B cell (primary cell): ENCODE measurements around the gene TOGARAM2. TPM values are rescaled to one million over a fixed set of nuclear protein-coding genes. Genes with fewer than 3 reads are reported as not detected.

Experiments
- ATAC-seq: fragments of 200-7000 bp; cut with Tn5 transposase; one replicate; pipeline ENCODE4 v1.10.0; 2021; ENCODE audit warnings: low read depth, mild to moderate bottlenecking, moderate number of reproducible peaks, moderate library complexity
- CTCF ChIA-PET: fragments of 350-600 bp; sonication (Branson Sonifier 250); formaldehyde crosslinking; loops from one replicate; lab custom pipeline; 2021; ENCODE audit warnings: antibody characterized with exemption, inconsistent platforms; lab: Charles Lee
- POLR2A ChIA-PET: fragments of 350-600 bp; sonication (Branson Sonifier 250); formaldehyde crosslinking; loops from one replicate; lab custom pipeline; 2021; ENCODE audit warnings: antibody characterized with exemption; lab: Charles Lee
- DNase-seq: peaks from one replicate; pipeline ENCODE4 v3.0.0; 2013
- H2AFZ ChIP-seq: 2 replicates; pipeline ENCODE4 v1.6.1; 2012; ENCODE audit warnings: mild to moderate bottlenecking, low read depth, low read length; ENCODE audit not compliant: insufficient read depth, poor library complexity, severe bottlenecking
- H3K27ac ChIP-seq, 2 donors: 1 replicate in 1 of 2; 2 replicates in 1 of 2; pipeline ENCODE4 v1.5.1; 2012 to 2013; ENCODE audit warnings: low read length in 2 of 2, mild to moderate bottlenecking in 2 of 2, moderate library complexity in 1 of 2
- H3K27me3 ChIP-seq, 4 experiments: fragments of 200-600 bp in 1 of 4; sonication (generic) in 1 of 4; replicated peaks in 1 of 4; 1 replicate in 2 of 4; 2 replicates in 2 of 4; pipeline versions ENCODE4 v1.6.1 to v1.7.0; 2013 to 2016; ENCODE audit warnings: low read length in 3 of 4, mild to moderate bottlenecking in 2 of 4, mixed read lengths in 1 of 4, moderate library complexity in 1 of 4; ENCODE audit not compliant: insufficient read depth in 4 of 4, control insufficient read depth in 3 of 4; ENCODE audit errors: control extremely low read depth in 1 of 4
- H3K36me3 ChIP-seq, 2 experiments: replicated peaks in 1 of 2; 1 replicate in 1 of 2; 2 replicates in 1 of 2; pipeline versions ENCODE4 v1.6.1 to v1.7.1; 2013; ENCODE audit warnings: low read length in 1 of 2; ENCODE audit not compliant: insufficient read depth in 2 of 2, control insufficient read depth in 1 of 2; ENCODE audit errors: control extremely low read depth in 1 of 2, extremely low read depth in 1 of 2
- H3K4me1 ChIP-seq, 2 donors: fragments of 200-600 bp in 1 of 2; sonication (generic) in 1 of 2; 1 replicate in 1 of 2; 2 replicates in 1 of 2; pipeline versions ENCODE4 v1.5.1 to v1.6.1; 2013 to 2017; ENCODE audit warnings: low read length in 2 of 2; ENCODE audit not compliant: control insufficient read depth in 2 of 2, insufficient read depth in 2 of 2
- H3K4me2 ChIP-seq: replicated peaks from 2 replicates; pipeline ENCODE3; 2012; ENCODE audit warnings: mild to moderate bottlenecking, low read depth, low read length; ENCODE audit not compliant: poor library complexity, severe bottlenecking
- H3K4me3 ChIP-seq, 5 experiments: fragments of 200-600 bp in 1 of 5; sonication (generic) in 1 of 5; 1 replicate in 3 of 5; 2 replicates in 2 of 5; pipeline versions ENCODE4 v1.5.1 to v1.7.0; 2011 to 2016; ENCODE audit warnings: low read length in 4 of 5, mild to moderate bottlenecking in 4 of 5, low read depth in 2 of 5, control low read depth in 1 of 5, moderate library complexity in 1 of 5; ENCODE audit not compliant: insufficient read depth in 1 of 5; ENCODE audit errors: control extremely low read depth in 1 of 5, extremely low read depth in 1 of 5
- H3K79me2 ChIP-seq: fragments of 200-600 bp; sonication (generic); one replicate; pipeline ENCODE4 v1.6.0; 2016; ENCODE audit warnings: low read length; ENCODE audit not compliant: control insufficient read depth, insufficient read depth
- H3K9ac ChIP-seq: fragments of 200-600 bp; sonication (generic); 2 replicates; pipeline ENCODE4 v1.6.1; 2017; ENCODE audit warnings: mild to moderate bottlenecking, low read length, moderate library complexity
- H3K9me3 ChIP-seq, 3 donors: one replicate each; pipeline versions ENCODE4 v1.6.1 to v1.7.1; 2013; ENCODE audit warnings: low read length in 2 of 3; ENCODE audit not compliant: control insufficient read depth in 2 of 3, insufficient read depth in 1 of 3; ENCODE audit errors: control extremely low read depth in 1 of 3
- H4K20me1 ChIP-seq: 2 replicates; pipeline ENCODE4 v1.6.0; 2012; ENCODE audit warnings: mild to moderate bottlenecking, low read length; ENCODE audit not compliant: insufficient read depth, control insufficient read depth, poor library complexity, severe bottlenecking
- H3K27ac Mint-ChIP-seq: one replicate; pipeline ENCODE4 v1.8.0; 2021; ENCODE audit warnings: mixed read lengths
- H3K27me3 Mint-ChIP-seq: one replicate; pipeline ENCODE4 v1.8.0; 2021; ENCODE audit warnings: mixed read lengths
- H3K4me1 Mint-ChIP-seq: one replicate; pipeline ENCODE4 v1.8.0; 2021; ENCODE audit warnings: mixed read lengths
- H3K4me3 Mint-ChIP-seq: one replicate; pipeline ENCODE4 v1.8.0; 2021; ENCODE audit warnings: mixed read lengths
- H3K9me3 Mint-ChIP-seq: one replicate; pipeline ENCODE4 v1.8.0; 2022; ENCODE audit warnings: mixed read lengths; ENCODE audit not compliant: insufficient read depth
- CTCF ChIP-seq: fragments of 200-600 bp; IDR thresholded peaks from one replicate; pipeline ENCODE4 v1.8.0; 2022; ENCODE audit warnings: antibody characterized with exemption, mild to moderate bottlenecking
- EZH2 ChIP-seq: IDR thresholded peaks from 2 replicates; pipeline ENCODE4 v1.6.1; 2012; ENCODE audit warnings: borderline replicate concordance, low read depth, mild to moderate bottlenecking, moderate library complexity, low read length; ENCODE audit not compliant: insufficient read depth, poor library complexity, severe bottlenecking
- WGBS: methylation state at CpG from one replicate; pipeline ENCODE4 v1.1.5; 2013; ENCODE audit warnings: missing lambda C conversion rate; ENCODE audit not compliant: insufficient coverage; 5-methylcytosine and 5-hydroxymethylcytosine counted together
- intact Hi-C: fragments of 100-400 bp; cut with micrococcal nuclease; formaldehyde crosslinking; loops from one replicate; pipeline ENCODE4 v1.10.0; 2022
- polyA plus RNA-seq: library from polyadenylated mRNA; depleted of rRNA; stranded (reverse); fragments of >200 nt; gene quantifications from 2 replicates; pipeline ENCODE4 v1.2.3, GENCODE V29; 2012
- total RNA-seq, 2 donors: library from RNA; stranded (reverse); fragments of 120-200 nt in 1 of 2; gene quantifications; 1 replicate in 1 of 2; 2 replicates in 1 of 2; pipeline versions ENCODE4 v1.2.3 to v1.2.4, GENCODE V29; 2013 to 2022

TOGARAM2 gene
- total and polyA plus RNA-seq, 2 donors (not counting 1 experiment from before 2014, with no cell fraction given), result 0.25 to 0.61 TPM

- DNase-seq, result no peak
These were observed 91.2 kb downstream of the TOGARAM2 start for GRCh38 chr2:29072251-29072650.

GRCh38 chr2:29072971-29073725, 92.0 kb downstream of the TOGARAM2 start:
- ChIA-PET POLR2A (no interaction called here), CTCF (interaction anchor here (0.5 kb wide), 1 partner anchor 38 kb away, joined by 3 read pairs; no protein-coding TSS in a partner anchor)
- H3K4me1 ChIP-seq, result no peaks in the 10 kb centered on the region
- ATAC-seq, result no peak
- intact Hi-C loops, result no loop called here
- H3K36me3 ChIP-seq, result no peaks in the 10 kb centered on the region
- H3K27ac ChIP-seq, result no peak overlapping the region
- H3K27me3 Mint-ChIP-seq, result peaks cover 6% of the 10 kb centered on the region
- H3K27me3 ChIP-seq, result no peaks in the 10 kb centered on the region
- TF ChIP-seq EZH2, result no peak
- no peak for TF ChIP-seq CTCF
- H3K27ac Mint-ChIP-seq, result no peak overlapping the region
- no peak overlapping the region for H3K4me3 Mint-ChIP-seq
- no peak overlapping the region for H3K4me3 ChIP-seq
- H3K79me2 ChIP-seq, result no peaks in the 10 kb centered on the region
- DNase-seq, result no peak
- H3K9me3 Mint-ChIP-seq, result no peaks in the 10 kb centered on the region
- H3K9me3 ChIP-seq, result no peaks in the 10 kb centered on the region
- 91% methylated on average over 12 of the region's 12 CpGs for WGBS
- no peak overlapping the region for H3K9ac ChIP-seq
- H3K4me2 ChIP-seq, result no peak overlapping the region
- H3K4me1 Mint-ChIP-seq, result no peaks in the 10 kb centered on the region
- H4K20me1 ChIP-seq, result no peaks in the 10 kb centered on the region
- H2AFZ ChIP-seq, result no peak overlapping the region

More at GRCh38 chr2:29072251-29072650, 91.2 kb downstream of the TOGARAM2 start:
- intact Hi-C loops, result no loop called here
- WGBS, result 98% methylated on average over 8 of the region's 8 CpGs
- POLR2A ChIA-PET, result no interaction called here
- H3K4me3 Mint-ChIP-seq, result no peak overlapping the region
- H3K4me3 ChIP-seq, result no peak overlapping the region
- no peaks in the 10 kb centered on the region for H3K4me1 ChIP-seq
- H3K27me3 Mint-ChIP-seq, result peaks cover 6% of the 10 kb centered on the region
- H2AFZ ChIP-seq, result no peak overlapping the region
- H3K27ac ChIP-seq, result no peak overlapping the region
- no peaks in the 10 kb centered on the region for H3K4me1 Mint-ChIP-seq
- no peak overlapping the region for H3K4me2 ChIP-seq
- ATAC-seq, result no peak
- no peaks in the 10 kb centered on the region for H3K27me3 ChIP-seq
- no peak for TF ChIP-seq EZH2
- H3K79me2 ChIP-seq, result no peaks in the 10 kb centered on the region
- H3K9me3 Mint-ChIP-seq, result no peaks in the 10 kb centered on the region
- no peaks in the 10 kb centered on the region for H3K9me3 ChIP-seq
- H3K27ac Mint-ChIP-seq, result no peak overlapping the region
- H3K36me3 ChIP-seq, result no peaks in the 10 kb centered on the region
- H4K20me1 ChIP-seq, result no peaks in the 10 kb centered on the region
- CTCF ChIA-PET, result no interaction called here
- no peak overlapping the region for H3K9ac ChIP-seq
